GM21447 (cell line): Measurements from ENCODE around the gene PLA2G4F.

ENCODE experiments used
- ATAC-seq: cut with Tn5 transposase; IDR thresholded peaks from one replicate; pipeline ENCODE4 v1.9.1; 2021; ENCODE audit not compliant: unreplicated experiment

The PLA2G4F gene

DNA sequence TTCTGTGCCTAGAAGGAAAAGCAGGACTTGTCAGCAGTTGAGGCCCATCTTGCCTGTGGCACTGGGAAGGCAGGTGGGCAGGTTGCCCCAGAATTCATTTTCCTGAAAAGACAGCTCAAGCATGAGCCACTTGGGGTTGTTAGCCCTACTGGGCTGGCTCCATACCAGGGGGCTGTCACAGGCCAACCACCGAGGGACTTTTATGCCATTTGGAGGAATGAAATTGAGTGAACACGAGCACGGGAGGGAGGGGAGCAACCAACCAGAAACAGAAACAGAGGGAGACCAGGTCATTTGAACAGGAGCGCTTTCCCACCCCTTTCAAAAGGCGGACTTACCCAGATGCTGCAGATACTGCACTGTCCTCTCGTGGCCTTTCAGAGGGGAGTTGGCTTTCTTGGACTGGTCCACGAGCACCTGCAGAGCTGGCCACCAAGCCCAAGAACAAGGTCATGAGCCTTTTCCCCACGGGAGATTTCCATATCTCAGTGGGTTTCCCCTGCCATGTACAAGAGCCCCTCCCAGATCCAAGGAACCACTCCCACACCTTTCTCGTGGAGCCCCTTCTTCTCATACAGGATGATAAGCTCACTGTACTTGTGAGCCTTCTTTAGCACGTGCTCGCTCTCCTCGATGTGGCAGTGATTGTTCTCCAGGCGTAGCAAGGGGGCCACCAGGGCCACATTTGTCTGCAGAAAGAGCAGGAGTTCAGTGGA, 9.9 kb upstream of the PLA2G4F start:
- no peak for ATAC-seq

DNA sequence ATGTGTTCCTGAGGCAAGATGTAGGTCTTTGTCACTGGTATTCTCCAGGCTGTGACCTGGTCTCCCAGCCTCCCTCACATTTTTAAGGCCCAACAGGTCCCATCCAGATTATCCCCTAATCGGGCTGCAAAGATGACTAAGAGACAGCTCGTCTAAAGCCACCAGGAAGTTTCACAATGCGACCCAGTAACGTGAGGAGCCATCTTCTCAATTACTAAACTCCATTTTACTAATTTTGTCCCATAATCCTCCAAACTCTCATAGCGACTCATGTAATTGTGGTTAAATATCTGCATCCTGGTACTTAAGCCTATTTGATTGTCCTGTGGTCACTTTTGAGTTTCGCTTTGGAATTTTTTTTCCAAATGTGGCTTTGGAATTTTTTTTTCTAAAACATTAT, 8.7 kb upstream of the PLA2G4F start:
- no peak for ATAC-seq

DNA sequence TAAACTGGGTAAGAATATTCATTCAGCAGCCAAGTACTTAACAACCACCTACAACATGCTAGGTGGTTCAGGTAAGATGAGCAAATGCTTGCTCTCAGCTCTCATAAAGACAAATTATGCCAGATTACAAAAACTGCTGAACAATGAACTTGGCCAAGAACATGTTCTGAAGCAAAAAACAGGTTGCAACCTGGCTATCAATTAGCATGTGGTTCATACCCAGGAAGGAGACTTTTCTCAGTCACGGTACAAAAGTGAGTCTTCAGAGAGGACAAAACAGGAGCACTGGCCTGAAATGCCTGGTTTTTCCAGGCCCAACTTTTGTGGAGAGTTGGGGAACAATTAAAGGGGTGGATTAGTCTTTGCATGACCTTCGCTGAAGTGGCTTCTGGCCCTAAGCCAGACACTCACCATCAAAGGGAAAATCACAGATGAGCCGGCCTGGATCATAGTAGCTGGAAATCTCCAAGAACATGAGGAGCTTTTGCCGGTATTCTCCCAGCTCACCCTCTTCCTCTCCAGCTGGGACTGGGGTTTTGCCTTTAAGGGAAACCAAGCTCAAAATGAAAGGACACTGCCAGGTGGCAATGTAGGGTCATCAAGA, 7.6 kb upstream of the PLA2G4F start:
- no peak for ATAC-seq

DNA sequence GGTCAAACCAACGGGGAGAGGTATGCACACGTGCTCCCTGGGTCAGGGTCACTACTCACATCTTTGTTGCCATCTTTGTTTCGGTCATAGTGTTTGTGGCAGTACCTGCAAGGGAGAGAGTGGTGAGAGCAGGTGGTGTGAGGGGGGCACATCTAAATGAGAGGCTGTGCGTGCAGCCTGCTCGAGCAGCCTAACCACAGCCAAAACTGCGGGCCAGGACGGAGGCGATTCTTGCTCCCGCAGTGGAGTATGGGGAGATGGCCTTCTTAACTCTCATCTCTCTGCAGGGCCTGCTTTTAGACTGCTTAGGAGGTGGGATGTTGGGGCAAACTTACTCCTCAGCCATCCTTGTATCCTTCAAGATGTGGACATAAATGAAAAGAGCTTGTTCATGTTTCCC, 6.9 kb upstream of the PLA2G4F start:
- ATAC-seq, result no peak

DNA sequence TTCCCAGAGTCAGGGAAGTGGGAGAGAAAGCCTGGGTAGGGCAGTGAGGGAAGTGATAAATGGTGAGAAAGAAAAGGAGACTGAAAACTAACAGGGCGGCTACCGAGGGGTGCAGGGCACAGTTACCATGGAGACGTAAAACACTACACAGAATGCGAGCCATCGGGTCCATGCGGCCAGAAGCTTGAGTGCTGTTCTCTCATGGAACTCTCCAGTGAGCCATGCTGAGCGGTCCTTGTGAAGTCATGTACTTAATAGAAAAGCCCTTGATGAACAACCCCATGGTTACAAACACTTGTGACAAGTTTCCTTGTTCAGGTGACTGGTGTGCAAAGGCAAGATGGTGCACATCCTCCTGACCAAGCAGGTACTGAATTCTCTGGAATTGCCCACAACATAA, 3.7 kb upstream of the PLA2G4F start:
- ATAC-seq, result no peak

DNA sequence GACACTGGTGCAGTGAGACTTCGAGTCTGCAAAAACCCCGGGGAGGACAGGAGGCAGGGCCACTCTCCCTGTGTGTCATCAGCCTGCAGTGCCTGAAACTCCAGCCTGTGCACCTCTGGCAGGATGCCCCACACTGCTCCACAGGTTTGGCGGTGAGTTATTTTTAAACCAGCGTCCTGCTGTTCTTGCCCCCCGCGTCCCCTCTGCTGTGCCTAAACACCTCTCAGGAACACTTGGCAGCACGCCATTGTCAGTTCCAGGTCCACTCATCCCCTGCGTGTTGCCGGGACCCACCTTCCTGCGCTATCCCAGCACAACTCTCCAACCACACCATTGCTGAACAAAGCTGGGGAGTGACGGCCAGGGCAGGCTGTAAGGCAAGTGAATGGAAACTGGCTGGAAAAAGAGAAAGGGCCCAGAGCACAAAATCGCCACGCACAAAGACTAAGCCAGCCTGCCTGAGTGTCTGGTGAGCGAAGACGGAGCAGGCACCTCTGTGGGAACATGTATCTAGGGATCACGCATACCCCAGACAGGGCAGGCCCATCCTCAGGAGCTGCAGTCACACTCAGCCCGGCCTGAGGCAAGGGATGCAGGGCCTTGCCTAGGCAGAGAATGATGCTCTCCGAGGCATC, 3.1 kb upstream of the PLA2G4F start:
- ATAC-seq, result no peak

DNA sequence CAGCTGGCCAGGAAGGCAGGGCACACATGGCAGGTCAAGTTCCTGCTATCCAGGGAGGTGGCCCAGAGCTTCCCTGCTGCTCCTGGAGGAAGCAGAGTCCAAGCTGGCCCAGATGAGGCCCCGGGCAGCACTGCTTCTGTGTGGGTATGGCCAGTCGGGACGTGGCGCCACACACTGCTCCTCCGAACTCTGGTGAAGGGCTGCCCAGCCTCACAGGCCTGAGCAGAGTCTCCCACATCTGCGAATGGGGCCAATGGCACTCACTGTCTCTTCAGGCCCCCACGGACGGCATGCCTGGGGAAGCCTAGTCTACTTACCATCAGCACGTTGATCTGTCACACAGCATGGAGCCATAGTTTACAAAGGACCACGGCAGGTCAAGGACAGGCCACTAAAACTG, 2.5 kb upstream of the PLA2G4F start:
- ATAC-seq, result no peak

DNA sequence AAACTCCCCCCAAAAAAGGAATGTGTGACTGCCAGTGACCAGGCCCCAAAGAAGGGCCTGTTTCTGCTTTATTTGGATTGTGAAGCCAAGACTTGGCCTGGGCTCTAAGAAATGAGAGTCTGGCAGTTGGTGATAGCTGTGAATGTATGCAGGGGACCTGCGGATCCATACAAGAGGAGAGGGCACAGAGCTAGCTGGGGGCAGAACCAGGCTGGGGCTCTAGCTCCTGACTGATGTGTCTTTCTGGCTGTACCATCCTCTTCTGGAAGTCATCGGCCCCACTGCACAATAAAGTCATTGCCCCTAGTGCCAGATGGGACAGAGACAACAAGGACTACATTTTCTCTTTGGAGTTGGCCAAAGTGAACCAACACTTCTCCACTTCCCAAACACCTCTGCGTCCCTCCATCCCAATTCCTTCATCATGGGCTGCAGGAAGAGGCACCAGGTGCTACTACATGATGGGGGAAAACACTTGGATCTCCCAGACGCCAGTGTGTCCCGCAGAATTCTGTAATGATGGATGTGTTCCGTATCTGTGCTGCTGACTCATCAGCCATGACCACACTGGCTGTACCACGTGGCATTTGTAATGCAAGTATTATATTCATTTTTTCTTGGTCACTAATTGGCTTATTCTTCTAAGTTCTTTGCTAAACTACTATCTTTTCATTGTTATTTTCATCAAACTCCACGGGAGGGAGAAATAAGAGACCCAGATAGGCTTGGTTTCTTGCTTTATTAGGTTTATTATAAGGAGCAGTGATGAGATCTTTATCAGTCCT, 1.7 kb upstream of the PLA2G4F start:
- ATAC-seq, result no peak

DNA sequence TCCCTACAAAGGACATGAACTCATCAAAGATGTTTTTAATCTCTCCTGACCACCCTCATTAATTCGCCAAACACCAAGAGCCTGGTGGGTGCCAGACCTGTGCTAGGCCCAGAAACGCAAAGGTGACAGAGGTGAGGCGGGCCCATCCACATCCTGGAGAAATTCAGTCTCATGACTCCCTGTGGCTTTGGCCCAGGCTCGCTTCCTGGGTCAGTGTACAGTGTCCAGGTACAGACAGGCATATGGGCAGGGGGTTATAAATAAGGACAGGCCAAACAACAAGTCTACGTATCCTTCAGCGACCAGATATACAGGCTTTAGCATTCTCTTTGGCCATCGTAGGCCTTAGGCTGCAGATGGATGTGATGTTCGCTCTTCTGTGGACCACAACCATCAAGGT, 945 bp upstream of the PLA2G4F start:
- no peak for ATAC-seq

DNA sequence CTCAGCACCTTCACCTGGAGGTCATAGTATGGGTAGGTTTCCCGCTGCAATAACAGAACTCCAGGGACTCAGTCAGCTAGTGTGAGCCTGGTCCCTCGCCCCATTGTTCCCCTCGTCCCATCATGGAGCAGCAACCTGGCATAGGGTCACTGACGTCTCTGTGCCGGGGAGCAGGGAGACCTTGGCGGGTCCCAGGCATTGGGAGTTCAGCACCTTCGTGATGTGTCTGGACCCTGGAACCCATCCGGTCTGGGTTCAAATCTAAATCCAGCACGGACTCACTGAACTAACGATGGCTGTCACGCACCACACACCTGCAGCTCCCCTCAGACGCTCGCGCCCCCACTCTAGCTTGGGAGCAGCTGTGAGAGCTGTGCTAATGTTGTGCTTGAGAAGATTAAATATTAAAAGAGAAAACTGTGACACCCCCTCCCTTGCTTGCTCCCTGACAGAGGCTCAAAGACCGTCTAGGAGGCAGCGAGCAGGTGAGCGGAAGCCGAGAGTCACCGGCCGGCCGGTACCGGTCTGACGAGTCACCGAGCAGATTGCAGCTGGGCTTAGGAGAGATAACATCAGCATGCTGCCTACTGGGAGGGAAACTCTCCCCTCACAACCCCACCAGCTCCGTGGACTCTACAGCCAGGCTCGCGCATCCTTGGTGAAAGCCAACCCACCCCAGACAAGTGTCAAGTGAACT, 742 bp downstream of the PLA2G4F start:
- ATAC-seq, result no peak

DNA sequence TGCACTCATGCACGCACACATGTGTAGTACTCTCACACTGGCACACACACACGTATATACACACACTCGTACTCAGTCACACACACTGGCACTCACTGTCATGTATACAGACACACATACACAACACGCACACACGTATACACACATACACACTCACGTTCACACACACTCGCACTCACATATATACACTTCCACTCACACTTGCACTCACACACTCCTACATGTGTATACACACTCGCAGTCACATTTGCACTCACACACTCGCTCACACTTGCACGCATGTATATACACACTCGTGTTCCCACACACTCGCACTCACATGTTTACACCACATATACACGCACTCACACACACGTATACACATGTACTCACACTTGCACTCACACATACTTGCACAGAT, 1.5 kb downstream of the PLA2G4F start:
- no peak for ATAC-seq

DNA sequence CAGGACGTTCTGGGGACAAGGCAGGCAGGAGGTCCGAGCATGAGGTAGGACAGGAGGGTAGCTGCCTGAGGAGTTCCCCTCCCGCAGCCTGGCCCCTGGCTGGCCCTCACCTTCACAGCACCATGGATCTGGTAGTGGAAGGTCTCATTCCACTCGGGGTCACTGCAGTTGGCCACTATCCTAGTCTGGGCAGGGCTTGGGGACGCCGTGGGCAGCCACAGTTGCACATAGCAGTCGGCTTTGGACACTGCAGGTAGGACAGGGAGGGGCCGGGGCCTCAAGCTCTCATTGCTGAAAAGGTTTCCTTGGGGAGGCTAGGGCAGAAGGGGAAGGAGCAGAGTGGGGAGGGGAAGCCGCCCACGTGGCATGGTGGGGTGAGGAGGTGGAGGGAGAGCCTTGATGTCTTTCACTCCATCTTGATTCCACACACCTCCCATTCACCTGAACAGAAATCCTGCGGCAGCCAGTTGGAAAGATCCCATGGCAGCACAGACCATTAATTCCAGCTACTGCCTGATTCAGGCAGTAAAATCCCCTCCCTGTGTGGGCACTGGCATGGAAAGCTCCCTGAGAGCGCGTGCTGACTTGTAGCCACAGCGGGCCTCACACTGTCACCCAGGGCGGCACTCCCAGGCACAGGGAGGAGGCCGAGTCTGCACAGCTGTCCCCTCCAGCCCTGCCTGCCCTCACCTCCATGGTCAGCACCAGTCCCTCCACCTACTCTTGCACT, 2.1 kb downstream of the PLA2G4F start:
- ATAC-seq, result no peak

DNA sequence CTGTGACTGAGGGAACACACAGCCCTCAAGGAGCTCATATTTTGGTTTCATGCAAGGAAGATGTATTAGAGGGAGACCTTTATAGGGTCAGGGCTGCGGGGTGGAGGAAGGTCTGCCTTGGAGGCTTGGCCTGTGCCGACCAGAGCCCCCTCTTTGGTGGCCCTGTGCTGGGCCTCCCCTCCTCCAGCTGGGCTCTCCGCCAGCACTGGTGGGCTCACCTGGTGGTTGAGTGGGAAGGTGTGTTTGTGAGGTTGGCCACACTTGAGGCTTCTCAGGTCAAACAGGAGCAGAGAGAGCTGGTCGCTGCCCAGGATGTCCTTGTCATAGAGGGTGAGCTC, 2.6 kb downstream of the PLA2G4F start:
- no peak for ATAC-seq

DNA sequence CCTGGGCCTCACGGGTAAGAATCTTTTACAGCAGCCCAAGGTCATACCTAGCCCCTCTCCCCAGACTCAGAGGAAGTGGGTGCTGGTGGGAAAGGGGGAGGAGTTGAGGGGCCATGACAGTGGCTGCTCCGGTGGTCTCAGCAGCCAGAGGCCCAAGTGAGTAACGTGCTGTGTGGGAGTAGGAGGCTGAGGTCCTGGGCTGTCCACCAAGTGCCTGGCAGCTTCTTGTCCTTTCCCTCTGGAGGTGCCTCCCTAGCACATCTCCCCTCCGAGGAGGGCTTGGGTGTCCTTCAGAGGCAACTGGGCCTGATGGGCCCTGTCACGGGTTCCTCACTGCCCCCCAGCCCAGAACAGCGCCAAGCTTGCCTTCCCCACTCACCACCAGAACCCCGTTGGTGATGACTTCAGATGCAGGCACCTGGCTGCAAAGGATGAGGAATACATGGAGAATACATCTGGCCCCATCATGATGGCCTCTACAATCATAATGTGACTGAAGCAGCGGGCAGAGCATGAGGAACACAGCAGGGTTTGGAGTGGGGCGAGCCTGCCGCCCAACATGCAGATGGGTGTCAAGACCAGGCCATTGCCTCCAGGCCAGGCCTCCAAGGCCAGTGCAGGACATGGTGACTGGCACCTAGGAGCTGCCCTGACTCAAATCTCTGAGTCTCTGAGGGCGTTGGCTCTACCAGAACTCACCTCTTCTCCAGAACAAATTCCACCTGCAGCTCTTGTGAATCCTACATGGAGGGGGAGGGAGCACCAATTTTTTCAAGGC, 3.3 kb downstream of the PLA2G4F start:
- ATAC-seq, result no peak

DNA sequence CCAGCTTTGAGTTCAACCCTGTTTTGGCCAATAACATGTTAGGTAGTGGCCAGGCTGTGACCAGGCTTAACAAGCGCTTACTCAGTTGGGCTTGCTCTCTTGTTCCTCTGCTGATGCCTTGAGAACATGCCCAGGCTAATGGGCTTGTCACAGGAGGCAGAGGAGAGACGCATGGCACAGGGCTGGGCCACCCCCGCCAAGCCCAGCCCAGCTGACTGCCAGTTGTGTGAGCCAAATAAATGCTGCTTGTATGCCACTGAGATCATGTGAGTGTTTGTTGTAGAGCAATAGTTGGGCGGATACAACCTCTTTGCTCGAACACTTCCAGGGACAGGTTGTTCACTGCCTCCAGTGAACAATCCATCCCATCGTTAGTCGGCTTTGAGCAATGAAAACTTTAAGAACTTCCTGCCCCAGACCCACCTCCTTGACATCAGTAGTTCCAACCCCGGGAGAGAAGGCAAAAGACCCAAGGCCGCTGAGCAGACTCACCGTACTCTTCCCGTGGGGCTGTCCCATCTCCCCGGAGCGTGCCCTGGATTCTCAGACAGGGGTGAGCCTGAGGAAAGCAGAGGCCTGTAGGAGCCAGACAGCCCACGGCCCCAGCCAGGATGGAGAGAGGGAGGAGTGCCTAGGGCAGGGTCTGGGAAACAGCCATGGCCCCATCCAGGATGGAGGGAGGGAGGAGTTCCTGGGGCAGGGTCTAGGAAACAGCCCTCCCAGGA, 4.1 kb downstream of the PLA2G4F start:
- ATAC-seq, result no peak

DNA sequence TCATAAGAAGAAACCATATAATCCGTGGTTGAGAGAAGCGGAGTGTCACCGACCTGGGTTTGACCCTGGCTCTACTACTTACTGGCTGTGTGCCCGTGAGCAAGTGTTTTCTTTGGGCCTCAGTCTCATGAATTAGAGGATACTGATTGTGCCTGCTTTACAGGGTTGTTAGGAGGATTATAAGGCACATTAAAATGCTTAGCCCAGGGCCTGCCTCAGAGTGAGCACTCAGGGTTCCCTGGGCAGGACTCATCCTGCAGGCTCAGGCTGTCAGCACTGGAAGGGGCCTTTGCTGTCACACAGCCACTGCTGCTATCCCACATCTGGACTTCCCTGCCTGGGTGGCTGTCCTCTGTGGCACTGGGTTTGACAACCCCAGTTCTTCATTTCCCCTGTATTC, 4.7 kb downstream of the PLA2G4F start:
- no peak for ATAC-seq

DNA sequence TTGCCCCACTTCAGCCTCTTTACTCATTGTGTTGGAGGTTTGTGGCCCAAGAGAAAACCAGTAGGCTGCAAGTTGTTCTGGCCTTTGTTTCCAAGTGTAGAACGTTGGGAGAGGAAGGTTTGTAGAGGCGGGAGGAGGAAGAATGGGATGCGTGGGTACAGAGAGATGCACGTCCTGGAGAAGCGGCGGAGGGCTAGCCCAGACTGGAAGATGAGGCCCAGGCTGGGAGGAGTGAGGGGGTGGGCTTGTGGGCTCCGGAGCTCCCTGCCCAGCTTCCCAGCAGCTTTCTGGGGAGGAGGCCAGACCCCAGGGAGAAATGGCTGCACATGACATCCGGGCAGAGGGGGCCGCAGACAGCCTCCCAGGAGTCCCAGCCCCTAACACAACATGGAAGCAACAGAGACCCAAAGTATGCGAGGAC, 5.3 kb downstream of the PLA2G4F start:
- ATAC-seq, result no peak

DNA sequence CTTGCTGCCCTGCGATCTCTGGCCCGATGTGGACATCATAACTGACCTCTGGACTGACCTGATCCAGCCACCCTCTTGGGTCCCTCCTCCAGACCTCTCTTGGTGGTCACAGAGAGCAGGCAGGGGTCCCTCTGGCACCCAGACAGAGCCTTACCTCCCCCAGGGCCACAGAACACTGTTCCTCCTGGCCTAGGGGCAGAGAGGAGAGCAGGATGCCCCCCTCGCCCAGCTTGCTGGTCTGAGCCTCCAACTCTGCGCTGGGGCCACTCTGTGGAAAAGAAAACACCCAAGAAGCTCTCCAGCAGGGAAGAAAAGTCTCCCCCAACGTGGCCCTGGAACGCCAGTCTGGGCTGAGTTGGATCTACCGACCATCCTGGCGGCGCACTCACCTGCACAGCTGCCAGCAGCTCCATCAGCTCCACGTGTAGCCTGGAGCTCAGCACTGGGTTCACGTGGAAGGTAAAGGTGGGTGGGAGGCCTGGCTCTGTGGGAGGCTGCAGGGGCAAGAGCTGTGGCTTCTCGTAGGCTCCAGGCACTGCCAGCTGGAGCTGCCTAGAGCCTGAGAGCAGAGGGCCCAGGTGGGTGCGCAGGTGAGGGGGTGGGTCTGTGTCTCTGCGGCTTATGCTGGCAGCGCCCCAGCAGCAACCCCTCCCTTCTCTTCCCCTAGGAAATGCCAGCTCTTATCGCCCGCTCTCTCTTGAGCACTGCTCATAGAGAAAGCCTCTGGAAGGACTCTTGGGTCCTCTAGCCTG, 6.0 kb downstream of the PLA2G4F start:
- ATAC-seq, result no peak
